ENCODE data around the gene EPHX1. TPM values are rescaled to one million over a fixed set of nuclear protein-coding genes. Genes with fewer than 3 reads are reported as not detected.

The EPHX1 gene
- total and polyA plus RNA-seq, 10 of the 15 experiments (the other 5 are each of a cell fraction or from before 2014, with no cell fraction given) = 0.33 to 2.9 (median 0.78) TPM; not detected in 2

DNA sequence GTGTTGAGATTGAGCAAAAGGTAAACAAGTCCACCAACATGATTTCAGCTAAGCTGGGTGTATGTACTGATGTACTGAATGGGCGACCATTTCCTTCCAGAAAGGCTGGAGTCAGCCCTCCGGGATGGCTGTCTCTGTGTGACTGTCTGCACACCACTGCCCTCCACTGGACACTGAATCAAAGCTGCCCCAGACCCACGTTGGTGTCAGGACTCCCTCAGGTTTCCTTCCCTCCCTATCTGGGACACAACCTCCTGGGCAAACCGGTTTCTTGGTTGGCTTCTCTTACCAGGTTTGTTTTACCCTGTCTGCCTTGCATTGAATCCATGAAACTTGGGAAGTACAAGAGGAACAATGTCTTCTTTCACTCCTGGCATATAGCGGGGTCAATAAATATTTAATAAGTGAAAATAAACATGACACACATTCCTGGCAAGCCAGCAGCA lies 37.6 kb upstream of the EPHX1 start:
- in situ Hi-C loops (cut with MboI) (loop anchor here (10.0 kb wide), 1 partner anchor 298 kb away; no protein-coding TSS in a partner anchor), intact Hi-C loops (cut with micrococcal nuclease; ENCODE audit: unreplicated experiment) (loop anchor here (1.0 to 10.0 kb wide), 4 partner anchors 204 to 342 kb away; no protein-coding TSS in a partner anchor)
- Histone ChIP-seq H3K79me2 (ENCODE audit: control insufficient read depth, insufficient read depth, low read length) (no peaks in the 10 kb centered on the region), H4K20me1 (ENCODE audit: control insufficient read depth, insufficient read depth) (no peaks in the 10 kb centered on the region), H3K27me3 (replicated peaks in 1 of 2; ENCODE audit: control insufficient read depth in 2 of 2, insufficient read depth in 2 of 2, low read length in 1 of 2) (no peaks in the 10 kb centered on the region), H3K9ac (ENCODE audit: control insufficient read depth, insufficient read depth, low read length) (no peak overlapping the region), H3K9me3 (replicated peaks; ENCODE audit: control insufficient read depth, insufficient read depth, low read length) (no peaks in the 10 kb centered on the region; the same call in 2 of the 3 replicates), H3K36me3 (ENCODE audit: control insufficient read depth in 2 of 2, insufficient read depth in 2 of 2, low read length in 1 of 2) (no peaks in the 10 kb centered on the region), H3K4me2 (ENCODE audit: control insufficient read depth, insufficient read depth) (no peak overlapping the region), H2AFZ (ENCODE audit: control insufficient read depth, low read depth, low read length) (no peak overlapping the region), H3K4me3 (no peak overlapping the region), H3K27ac (ENCODE audit: control insufficient read depth, insufficient read depth) (no peak overlapping the region), H3K4me1 (ENCODE audit: control insufficient read depth, insufficient read depth, low read length) (no peaks in the 10 kb centered on the region)
- FAIRE-seq (no peak), ATAC-seq (peak; percentile 89), DNase-seq (ENCODE audit: low read depth, low spot score) (no peak)
- RAD21 ChIA-PET (ENCODE audit: unreplicated experiment) = interaction anchor here (0.9 to 1.3 kb wide), 2 partner anchors 125 to 229 kb away, joined by 3 read pairs; no protein-coding TSS in a partner anchor
- BruUV-seq (replicated peaks) = no TSS peak
- 34% methylated on average over 5 of the region's 5 CpGs for WGBS (ENCODE audit: insufficient coverage, insufficient replicate concordance, low lambda C conversion rate, missing lambda C conversion rate)
- SMC1A ChIA-PET (ENCODE audit: uncharacterized antibody, unreplicated experiment) = interaction anchor here (0.8 to 1.5 kb wide), 5 partner anchors 10 to 295 kb away, joined by 3 to 4 read pairs (median 3); no protein-coding TSS in a partner anchor
- CTCF ChIA-PET = interaction anchor here (0.9 to 4.0 kb wide), 9 partner anchors 8 to 298 kb away, joined by 3 to 16 read pairs (median 4); no protein-coding TSS in a partner anchor
- POLR2A ChIA-PET = no interaction called here
- TF ChIP-seq, protein P1, sequence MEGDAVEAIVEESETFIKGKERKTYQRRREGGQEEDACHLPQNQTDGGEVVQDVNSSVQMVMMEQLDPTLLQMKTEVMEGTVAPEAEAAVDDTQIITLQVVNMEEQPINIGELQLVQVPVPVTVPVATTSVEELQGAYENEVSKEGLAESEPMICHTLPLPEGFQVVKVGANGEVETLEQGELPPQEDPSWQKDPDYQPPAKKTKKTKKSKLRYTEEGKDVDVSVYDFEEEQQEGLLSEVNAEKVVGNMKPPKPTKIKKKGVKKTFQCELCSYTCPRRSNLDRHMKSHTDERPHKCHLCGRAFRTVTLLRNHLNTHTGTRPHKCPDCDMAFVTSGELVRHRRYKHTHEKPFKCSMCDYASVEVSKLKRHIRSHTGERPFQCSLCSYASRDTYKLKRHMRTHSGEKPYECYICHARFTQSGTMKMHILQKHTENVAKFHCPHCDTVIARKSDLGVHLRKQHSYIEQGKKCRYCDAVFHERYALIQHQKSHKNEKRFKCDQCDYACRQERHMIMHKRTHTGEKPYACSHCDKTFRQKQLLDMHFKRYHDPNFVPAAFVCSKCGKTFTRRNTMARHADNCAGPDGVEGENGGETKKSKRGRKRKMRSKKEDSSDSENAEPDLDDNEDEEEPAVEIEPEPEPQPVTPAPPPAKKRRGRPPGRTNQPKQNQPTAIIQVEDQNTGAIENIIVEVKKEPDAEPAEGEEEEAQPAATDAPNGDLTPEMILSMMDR (IDR thresholded peaks at IDR 0.05 in 2 of 3, conservative IDR thresholded peaks at IDR 0.05 in 1 of 3; ENCODE audit: control insufficient read depth in 2 of 3, extremely low read depth in 1 of 3, insufficient read depth in 1 of 3, low read depth in 3 of 3, low read length in 3 of 3) = peak; percentile 57 to 63 (median 62); a peak in 5 of 6 replicates
- TF ChIP-seq SMC3 (IDR thresholded peaks at IDR 0.05; ENCODE audit: borderline replicate concordance, low read length) (peak; percentile 56), MYB (IDR thresholded peaks at IDR 0.05; ENCODE audit: borderline replicate concordance, low read depth, low read length) (no peak), YY1 (IDR thresholded peaks at IDR 0.05; ENCODE audit: low read depth, low read length) (peak; percentile 90), RAD21 (IDR thresholded peaks at IDR 0.05; ENCODE audit: insufficient read depth, low read depth, low read length) (peak; percentile 62)
